Measurements from ENCODE around the gene CLK3. TPM values are rescaled to one million over a fixed set of nuclear protein-coding genes. Genes with fewer than 3 reads are reported as not detected.
A peak's percentile ranks its signal among the peaks of the same experiment; 100 is the strongest.

Gene CLK3
- total RNA-seq, 2 donors from 2014 or later, result 37.7 to 42.3 TPM

DNA sequence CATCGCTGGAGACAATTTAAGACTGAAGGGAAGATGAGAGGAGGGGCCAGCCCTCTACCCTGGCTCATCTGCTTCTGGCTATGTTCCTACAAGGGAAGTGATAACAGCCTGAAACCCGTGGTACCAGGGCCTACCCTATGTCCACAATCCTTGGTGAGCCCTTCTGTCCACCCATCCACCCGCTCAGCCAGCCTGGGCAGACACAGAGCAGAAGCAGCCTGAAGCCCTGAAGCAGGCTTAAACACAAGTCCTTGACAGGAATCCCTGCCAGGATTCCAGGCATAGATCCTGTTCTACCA lies 15.4 kb downstream of the CLK3 start:
- intact Hi-C loops (cut with DNase I), result loop anchor here (5.0 to 10.0 kb wide), 5 partner anchors 136 to 1131 kb away; no protein-coding TSS in a partner anchor
- no peak for DNase-seq (ENCODE audit: low spot score)

GRCh38 chr15:74631408-74631807 lies 15.8 kb downstream of the CLK3 start:
- intact Hi-C loops (cut with DNase I), result loop anchor here (5.0 to 10.0 kb wide), 5 partner anchors 136 to 1131 kb away; no protein-coding TSS in a partner anchor
- peak; percentile 64 for DNase-seq (ENCODE audit: low spot score)

GRCh38 chr15:74631935-74632560 lies 16.4 kb downstream of the CLK3 start:
- peak; percentile 87 for DNase-seq (ENCODE audit: low spot score)
- intact Hi-C loops (cut with DNase I), result loop anchor here (5.0 to 10.0 kb wide), 5 partner anchors 135 to 1130 kb away; no protein-coding TSS in a partner anchor

- peak; percentile 48 for DNase-seq (ENCODE audit: low spot score)
- intact Hi-C loops (cut with DNase I), result loop anchor here (5.0 to 10.0 kb wide), 5 partner anchors 135 to 1130 kb away; no protein-coding TSS in a partner anchor
Observed at GRCh38 chr15:74632601-74633000, 17.0 kb downstream of the CLK3 start.

DNA sequence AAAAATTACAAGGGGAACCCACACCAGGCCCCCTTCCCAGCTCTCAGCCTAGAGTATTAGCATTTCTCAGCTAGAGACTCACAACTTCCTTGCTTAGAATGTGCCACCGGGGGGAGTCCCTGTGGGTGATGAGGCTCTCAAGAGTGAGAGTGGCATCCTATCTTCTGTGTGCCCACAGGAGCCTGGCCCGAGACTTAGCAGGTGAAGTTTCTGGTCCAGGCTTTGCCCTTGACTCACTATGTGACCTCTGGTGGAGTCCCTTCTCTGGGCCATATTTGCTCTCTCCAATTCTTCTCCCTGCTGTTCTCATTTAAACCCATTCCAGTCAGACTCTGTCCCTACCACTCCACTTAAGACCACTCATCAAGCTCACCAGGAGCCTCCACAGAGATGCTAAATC lies 18.1 kb downstream of the CLK3 start:
- intact Hi-C loops (cut with DNase I), result loop anchor here (2.0 to 10.0 kb wide), 6 partner anchors 134 to 1129 kb away; no protein-coding TSS in a partner anchor

GRCh38 chr15:74635228-74635627 lies 19.6 kb downstream of the CLK3 start:
- intact Hi-C loops (cut with DNase I), result loop anchor here (2.0 to 10.0 kb wide), 4 partner anchors 117 to 310 kb away; no protein-coding TSS in a partner anchor
- peak; percentile 86 for DNase-seq (ENCODE audit: low spot score)

More for the DNA sequence above, 18.1 kb downstream of the CLK3 start:
- DNase-seq (ENCODE audit: low spot score), result no peak

- intact Hi-C loops (cut with DNase I), result loop anchor here (5.0 to 10.0 kb wide), 3 partner anchors 115 to 308 kb away; no protein-coding TSS in a partner anchor
- DNase-seq (ENCODE audit: low spot score), result no peak
Observed at GRCh38 chr15:74636984-74637383, 21.3 kb downstream of the CLK3 start.

GRCh38 chr15:74641151-74641550 lies 25.5 kb downstream of the CLK3 start:
- intact Hi-C loops (cut with DNase I), result no loop called here
- no peak for DNase-seq (ENCODE audit: low spot score)

DNA sequence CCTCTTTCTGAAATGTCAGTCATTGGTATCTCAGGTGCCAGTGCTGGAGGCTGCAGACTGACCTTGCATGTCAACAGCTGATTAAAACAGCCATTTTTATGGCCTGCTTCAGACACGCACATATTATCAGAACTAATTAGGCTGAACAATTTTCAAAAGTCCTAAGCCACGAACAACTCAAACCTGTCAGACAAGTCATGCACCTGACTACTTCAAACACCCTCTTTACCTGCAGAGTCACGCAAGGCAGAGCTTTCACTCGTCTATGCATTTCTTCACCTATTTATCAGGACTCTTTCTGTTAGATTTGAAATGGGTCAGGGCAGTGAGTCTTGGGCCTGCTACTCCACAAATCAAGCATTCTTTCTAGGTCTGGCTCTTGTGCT lies 26.7 kb downstream of the CLK3 start:
- intact Hi-C loops (cut with DNase I), result no loop called here
- DNase-seq (ENCODE audit: low spot score), result no peak

- DNase-seq (ENCODE audit: low spot score), result no peak
- intact Hi-C loops (cut with DNase I), result no loop called here
Observed at GRCh38 chr15:74642734-74643664, 27.4 kb downstream of the CLK3 start.

DNA sequence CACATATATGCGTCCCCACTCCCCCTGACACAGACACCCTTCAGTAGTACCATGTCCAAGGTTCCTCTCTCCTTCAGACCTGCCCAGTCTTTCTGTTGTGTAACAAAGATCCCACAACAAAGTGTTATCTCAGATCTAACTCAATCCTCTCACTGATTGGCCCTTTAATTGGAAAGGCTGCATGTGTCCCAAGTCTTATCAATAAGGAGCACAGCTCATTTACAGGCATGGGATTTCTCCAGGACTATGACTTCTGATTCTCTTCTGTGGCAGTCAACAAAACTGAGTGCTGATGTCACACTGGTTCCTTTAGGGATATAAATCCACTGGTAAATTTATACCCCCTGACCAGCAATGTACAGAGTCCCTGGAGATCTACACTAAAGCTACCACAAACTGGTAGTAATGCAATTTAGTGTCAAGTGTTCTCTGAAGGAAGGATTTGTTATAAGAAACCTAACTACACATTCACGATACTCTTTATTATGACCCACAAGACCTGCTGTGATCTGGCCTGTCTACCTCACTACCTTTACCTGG lies 28.1 kb downstream of the CLK3 start:
- intact Hi-C loops (cut with DNase I), result no loop called here
- DNase-seq (ENCODE audit: low spot score), result no peak

DNA sequence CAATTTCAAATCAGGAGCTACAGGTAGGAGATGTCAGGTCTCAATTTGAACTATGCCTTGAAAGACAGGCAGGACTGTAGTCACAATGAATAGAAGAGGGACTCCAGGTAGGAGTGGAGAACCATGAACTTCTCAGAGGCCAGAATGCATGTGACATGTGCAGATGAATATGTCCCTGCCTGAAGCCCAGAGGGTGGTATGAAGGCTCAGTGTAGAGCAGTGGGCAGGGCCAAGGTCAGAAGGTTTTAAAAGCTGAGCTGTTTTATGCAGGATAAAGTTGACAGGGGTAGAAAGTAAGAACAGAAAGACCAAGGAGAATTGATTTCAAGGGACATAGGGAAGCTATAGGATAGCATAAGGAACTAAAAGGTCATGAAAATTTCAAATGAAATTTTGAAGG lies 30.8 kb downstream of the CLK3 start:
- DNase-seq (ENCODE audit: low spot score), result no peak
- intact Hi-C loops (cut with DNase I), result no loop called here

DNA sequence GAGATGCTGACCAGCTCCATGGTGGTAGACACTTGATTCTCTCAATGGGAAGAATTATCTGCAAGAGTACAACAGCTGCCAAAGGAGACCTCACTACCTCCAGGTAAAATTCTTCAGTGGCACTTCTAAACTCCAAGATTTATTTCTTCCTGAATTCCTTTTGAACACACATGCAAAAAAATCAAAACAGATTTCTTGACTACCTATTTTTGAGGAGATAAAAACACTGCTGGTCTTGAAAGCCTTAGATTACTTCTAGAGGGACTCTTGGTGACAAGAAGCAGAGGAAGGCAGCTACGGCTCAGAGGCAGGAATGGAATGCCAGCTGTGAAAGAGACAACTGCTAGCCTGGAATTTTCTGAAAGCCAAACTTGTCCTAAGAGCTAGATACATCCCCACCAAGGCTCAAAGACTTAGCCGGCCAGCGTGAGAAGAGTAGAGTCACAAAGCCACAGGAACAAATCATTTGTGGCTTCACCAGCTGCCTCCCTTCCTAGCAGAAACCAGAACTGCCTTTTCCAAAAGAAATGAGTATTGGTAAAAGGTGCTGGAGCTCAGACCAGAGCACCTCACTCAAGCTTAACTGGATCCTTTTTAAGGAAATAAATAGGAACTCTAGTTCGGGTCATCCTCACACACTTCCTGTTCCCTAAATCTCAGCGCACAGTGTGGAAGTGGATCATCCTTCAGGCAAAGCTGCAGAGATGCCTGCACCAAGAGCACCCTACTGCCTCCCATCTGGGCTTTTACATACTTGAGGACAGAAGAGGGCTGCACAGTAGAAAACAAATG lies 32.6 kb downstream of the CLK3 start:
- intact Hi-C loops (cut with DNase I), result loop anchor here in 1 of 2 donors (2.0 kb wide), 1 partner anchor 61 kb away; no protein-coding TSS in a partner anchor
- no peak for DNase-seq (ENCODE audit: low spot score)

GRCh38 chr15:74651242-74651741 lies 35.7 kb downstream of the CLK3 start:
- intact Hi-C loops (cut with DNase I), result no loop called here
- DNase-seq (ENCODE audit: low spot score), result no peak

- DNase-seq (ENCODE audit: low spot score), result no peak
- intact Hi-C loops (cut with DNase I), result no loop called here
Observed at GRCh38 chr15:74653426-74654102, 37.9 kb downstream of the CLK3 start.

- intact Hi-C loops (cut with DNase I), result no loop called here
- no peak for DNase-seq (ENCODE audit: low spot score)
Observed at GRCh38 chr15:74655424-74655823, 39.8 kb downstream of the CLK3 start.

GRCh38 chr15:74656935-74657535 lies 41.4 kb downstream of the CLK3 start:
- no peak for DNase-seq (ENCODE audit: low spot score)
- intact Hi-C loops (cut with DNase I), result no loop called here

DNA sequence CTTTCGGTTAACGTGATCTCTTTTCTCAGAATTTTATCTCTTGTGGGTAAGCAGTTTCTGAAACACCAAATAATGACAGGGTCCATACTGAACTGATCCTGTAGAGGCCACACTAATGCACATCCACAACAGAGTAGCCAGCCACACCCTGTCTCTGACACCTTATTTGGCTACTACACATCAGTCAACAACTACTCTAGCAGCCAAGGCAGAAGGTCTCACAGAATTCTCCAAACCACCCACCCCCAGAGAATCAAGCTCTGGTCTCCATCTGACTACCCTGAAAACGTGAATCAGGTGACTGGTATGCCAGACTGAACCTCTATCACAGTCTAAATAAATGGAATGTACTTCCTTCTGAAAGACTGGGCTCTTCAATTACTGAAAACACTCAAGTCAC lies 42.2 kb downstream of the CLK3 start:
- DNase-seq (ENCODE audit: low spot score), result no peak
- intact Hi-C loops (cut with DNase I), result no loop called here
